H1 (cell line): ENCODE data around the gene RPTOR. TPM values are rescaled to one million over a fixed set of nuclear protein-coding genes. Genes with fewer than 3 reads are reported as not detected.

ENCODE experiments used
- CEBPB ChIP-seq: IDR thresholded peaks from 2 replicates; pipeline ENCODE4 v1.6.1; 2012; ENCODE audit warnings: low read depth, low read length
- POU5F1 ChIP-seq: IDR thresholded peaks from 2 replicates; pipeline ENCODE4 v1.6.1; 2011; ENCODE audit warnings: low read depth, mild to moderate bottlenecking, low read length, moderate library complexity
- SP1 ChIP-seq: IDR thresholded peaks from 2 replicates; pipeline ENCODE4 v1.6.1; 2011; ENCODE audit warnings: low read depth, low read length
- polyA plus RNA-seq, 7 experiments: library from polyadenylated mRNA; depleted of rRNA in 3 of 7; stranded (reverse) in 5 of 7; unstranded in 2 of 7; fragments of >200 nt in 5 of 7; fragments of 200-250 nt in 2 of 7; gene quantifications; 1 replicate in 5 of 7; 2 replicates in 1 of 7; 4 replicates in 1 of 7; pipeline versions ENCODE4 v1.2.1 to v1.2.3, GENCODE V29; 2011 to 2013; ENCODE audit warnings: missing spikeins in 2 of 7, mixed read lengths in 2 of 7
- total RNA-seq: library from RNA; stranded (reverse); fragmentation: NEBNext Ultra II Directional; extraction: Animal tissue kit (Norgen Biotek cat#: 25700); gene quantifications from 2 replicates; pipeline ENCODE4 v1.2.1, GENCODE V29; 2021

Gene RPTOR
- total and polyA plus RNA-seq, 2 of the 8 experiments (the other 6 are each of a cell fraction or from before 2014, with no cell fraction given): 6.9 to 28.7 TPM

- TF ChIP-seq CEBPB: no peak
- TF ChIP-seq POU5F1: no peak
- no peak for TF ChIP-seq SP1
- TF ChIP-seq, all 59 proteins: peak for 0
These were observed 143.2 kb downstream of the RPTOR start (continued) for GRCh38 chr17:80687839-80688238.
